Inferior parietal cortex (tissue), 1 donor: ENCODE results near the gene DMAC1.

Experiments used
- DNase-seq: peaks from one replicate; pipeline ENCODE4 v3.0.0-alpha.2; 2016; ENCODE audit errors: extremely low spot score

The DMAC1 gene

DNA sequence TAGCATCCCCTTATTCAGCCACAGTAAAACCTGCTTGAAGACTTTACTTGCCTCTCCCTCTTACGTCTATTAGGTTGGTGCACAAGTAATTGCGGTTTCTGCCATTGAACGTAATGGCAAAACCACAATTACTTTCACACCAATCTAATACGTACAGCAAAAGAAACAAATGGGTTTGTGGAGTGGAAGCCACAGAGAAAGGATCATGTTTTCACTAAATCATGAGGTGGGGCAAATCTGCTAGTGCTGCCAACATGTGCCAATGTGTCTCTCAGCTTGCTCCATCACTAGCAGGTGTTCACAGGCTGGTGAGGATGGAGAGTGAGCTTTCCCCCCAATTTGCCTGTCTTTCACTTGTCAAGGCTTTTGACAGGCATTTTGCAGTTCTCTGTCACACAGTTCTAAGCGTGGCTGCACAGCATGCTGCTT, 15.9 kb downstream of the DMAC1 start:
- DNase-seq, result no peak

DNA sequence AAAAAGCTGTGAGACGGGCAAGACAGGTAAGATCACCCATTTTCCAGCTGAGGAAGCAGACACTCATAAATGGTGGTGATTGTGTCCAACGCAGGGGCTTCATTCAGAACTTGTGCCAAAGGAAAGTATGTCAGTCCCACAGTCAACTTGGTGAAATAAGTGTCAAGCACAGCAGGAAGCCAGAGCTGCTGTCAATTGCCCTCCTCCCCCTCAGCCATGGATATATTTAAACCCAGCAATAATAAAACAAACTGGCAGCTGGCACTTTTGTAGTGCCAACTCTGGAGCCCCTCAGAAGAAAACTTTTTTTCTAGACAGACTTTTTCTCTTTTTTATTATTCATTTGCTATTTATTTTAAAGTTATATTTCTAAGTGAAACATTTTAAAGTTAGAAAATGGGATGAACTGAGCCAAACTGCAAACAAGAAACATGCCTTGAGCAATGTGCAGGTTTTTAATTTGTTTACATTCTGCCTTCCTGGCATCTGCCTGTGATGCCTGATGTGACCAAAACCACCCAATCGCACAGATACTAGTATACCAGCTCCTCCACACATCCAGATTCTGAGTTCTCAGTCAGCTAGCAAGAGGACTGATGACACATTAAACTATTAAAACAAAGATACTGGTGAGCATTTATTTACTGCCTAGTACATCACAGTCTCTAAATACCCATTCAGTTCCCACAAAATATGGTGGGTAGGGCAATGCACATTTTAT, 17.0 kb downstream of the DMAC1 start:
- DNase-seq, result no peak

DNA sequence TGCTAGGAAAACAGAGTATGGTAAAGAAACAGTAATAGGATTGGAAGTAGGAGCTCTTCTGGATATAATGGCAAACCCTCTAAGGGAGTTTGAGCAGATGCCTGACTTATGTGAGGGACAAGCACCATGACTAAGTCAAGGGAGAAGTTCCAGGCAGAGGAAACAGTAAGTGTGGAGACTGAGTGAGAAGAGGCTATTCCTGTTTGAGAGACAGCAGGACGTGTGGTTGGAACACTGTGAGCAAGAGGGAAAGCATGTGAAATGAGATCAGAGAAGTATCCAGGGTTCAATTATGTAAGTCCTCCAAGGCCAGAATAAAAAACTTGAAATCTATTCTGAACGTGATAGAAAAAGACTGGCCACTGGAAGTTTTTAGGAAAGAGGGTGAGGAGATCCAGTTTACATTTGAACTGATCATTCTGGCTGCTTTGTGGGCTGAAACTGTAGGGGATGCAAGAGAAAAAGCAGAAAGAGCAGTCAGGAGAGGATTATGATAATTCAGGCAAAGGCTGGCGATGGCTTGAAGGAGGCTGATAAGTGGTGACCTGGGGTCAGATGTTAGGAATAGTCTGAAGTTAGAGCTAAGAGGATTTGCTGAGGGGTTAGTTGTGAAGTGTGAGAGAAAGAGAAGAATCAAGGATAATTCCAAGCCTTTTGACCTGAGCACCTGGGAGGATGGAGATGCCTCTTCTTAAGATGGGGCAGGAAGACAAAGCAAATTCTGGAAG, 19.2 kb downstream of the DMAC1 start:
- no peak for DNase-seq

DNA sequence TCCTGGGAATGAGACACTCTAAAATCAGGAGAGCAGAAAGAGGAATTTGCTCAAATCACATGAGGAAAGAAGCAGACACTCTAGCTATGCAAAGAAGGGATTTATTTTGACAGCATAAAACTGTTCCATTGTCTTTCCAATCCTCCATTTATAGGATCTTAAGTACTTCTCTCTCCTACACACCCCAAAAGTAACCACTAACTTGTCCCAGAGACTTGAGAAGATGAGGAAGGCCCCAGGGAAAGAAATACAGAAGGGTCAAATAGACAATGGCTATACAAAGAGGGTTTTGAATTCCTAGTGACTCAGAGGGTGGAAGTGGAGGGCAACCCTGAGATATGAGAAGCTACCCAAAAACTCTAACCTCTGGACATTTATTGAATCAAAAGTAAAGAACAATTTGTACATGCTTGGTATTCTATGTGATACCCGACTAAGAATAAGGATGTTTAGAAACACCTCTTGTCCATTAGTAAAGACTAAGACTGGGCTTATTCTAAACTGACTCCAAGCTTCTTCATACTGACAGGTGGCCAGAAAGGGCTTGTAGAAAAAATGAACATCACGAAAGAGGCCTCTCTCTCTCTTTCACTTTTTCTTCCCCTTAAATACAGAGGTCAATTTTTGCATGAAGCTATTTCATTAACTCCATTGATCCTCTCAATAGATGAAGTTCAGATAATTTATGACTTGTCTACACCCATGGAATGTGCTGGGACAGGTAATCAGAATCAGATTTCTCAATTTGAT, 20.6 kb downstream of the DMAC1 start:
- no peak for DNase-seq

DNA sequence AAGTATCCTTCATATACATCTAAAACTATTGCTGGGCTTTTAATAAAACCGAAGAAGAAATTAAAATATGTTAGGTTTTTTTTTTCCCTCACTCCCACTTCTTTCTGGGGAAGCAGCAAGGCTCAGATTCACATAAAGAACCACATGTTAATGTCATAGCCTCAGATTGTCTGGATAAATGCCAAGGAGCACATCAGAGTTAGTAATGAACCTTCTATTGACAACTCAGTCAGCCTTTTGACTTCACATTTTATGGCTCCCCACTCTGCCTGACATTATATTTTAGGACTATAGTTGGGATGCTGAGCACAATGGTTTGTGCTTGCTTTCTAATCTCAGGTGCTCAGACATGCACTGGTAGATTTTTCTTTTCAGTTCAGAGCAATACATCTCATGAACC, 21.8 kb downstream of the DMAC1 start:
- no peak for DNase-seq

DNA sequence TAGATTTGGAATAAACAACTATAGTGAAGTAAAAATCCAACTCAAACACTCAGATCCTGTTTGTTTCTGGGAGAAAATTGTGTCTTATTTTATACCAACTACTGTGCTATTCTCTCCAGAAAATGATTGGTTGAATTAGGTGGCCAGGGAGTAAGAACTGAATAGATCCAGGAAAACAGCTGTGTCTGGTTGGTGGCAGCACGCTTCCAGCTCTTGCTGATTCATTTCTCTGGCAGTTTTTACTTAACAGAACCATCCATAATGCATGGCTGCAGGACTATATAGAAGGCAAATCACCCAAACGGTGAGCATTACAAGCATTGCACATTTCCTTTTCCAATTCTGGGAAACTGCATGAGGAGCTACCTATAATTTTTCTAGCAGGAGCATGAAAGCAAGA, 29.5 kb downstream of the DMAC1 start:
- DNase-seq, result peak; percentile 20

DNA sequence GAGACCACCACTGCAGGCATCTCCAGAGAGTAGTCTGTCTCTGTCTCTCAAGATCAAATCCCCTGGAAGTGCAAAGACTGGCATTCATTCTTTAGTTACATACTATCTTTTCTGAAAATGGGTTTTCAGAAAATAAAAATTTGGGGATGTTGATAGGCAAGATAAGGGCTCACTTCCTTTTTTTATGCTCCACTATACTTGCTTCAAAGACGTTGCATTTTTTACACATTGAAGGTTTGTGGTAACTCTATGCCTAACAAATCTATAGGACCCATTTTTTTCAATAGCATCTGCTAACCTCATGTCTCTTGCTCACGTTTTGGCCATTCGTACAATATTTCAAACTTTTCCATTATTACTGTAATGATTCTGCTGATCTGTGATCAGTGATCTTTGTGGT, 37.0 kb downstream of the DMAC1 start:
- no peak for DNase-seq

DNA sequence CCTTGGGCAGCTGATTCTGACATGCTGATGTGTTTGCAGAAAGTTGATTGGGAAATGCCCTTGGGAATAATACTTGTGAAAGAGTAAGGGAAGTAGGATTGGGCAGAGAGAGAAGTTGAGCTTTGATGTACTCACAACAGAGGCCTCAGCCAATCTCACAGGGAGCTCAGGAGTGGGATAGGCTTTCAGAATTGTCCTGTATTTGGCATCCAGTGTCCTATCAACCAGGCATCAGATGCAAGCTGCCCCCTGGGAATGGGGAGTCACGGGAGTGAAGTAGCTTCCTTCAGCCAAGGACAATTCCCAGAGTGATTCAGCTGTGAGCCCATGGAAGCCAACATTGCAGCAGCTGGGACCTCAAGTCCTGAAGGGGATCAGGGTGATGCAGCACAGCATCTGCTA, 39.6 kb downstream of the DMAC1 start:
- DNase-seq, result no peak

DNA sequence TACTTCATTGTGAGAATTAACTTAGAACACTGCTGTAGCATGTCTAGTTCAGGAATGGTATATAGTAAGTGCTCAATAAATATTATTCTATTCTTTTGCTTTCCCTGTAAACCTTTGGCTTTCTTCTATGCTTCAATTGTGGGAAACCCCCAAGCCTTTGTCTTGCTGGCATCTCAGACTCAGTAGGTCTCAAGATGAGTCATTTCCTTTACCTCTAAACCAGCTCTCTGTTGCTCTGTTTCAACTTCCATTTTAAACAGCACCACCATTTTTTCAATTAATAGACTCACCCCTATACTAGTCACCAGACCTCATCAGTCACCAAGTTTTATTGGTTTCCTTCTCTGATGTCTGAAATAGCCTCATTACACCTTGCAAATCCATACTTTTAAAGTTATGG, 43.5 kb downstream of the DMAC1 start:
- DNase-seq, result no peak

DNA sequence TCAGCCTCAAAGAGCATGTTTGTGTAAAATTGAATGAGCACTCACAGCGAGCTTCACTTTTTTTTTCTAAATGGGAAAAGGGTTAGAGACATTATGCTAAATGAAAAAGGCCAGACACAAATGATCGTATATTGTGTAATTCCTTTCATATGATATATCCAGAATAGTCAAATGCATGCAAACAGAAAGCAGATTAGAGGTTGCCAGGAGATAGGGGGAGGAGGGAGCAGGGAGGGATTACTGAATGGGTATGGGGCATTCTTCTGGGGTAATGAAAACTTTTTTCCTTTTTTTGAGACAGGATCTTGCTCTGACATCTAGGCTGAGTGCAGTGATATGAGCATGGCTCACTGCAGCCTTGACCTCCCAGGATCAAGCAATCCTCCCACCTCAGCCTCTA, 47.1 kb downstream of the DMAC1 start:
- DNase-seq, result no peak
